Spleen (tissue), 11 donors: ENCODE data around the gene CLDN1. TPM values are rescaled to one million over a fixed set of nuclear protein-coding genes. Genes with fewer than 3 reads are reported as not detected.

Source experiments
- DNase-seq: peaks from one replicate; pipeline ENCODE4 v3.0.0-alpha.2; 2020
- H3K27ac ChIP-seq, 8 donors: fragments of 200-600 bp; sonication (generic) in 7 of 8; 1 replicate in 4 of 8; 2 replicates in 4 of 8; pipeline versions ENCODE4 v1.5.0 to v1.8.0; 2016 to 2021; ENCODE audit warnings: inconsistent platforms in 4 of 8, mild to moderate bottlenecking in 4 of 8, moderate library complexity in 1 of 8
- H3K27me3 ChIP-seq, 7 donors: fragments of 200-600 bp; sonication (generic) in 6 of 7; replicated peaks in 1 of 7; 1 replicate in 4 of 7; 2 replicates in 3 of 7; pipeline versions ENCODE4 v1.5.0 to v1.8.0; 2016 to 2021; ENCODE audit warnings: inconsistent platforms in 3 of 7, mild to moderate bottlenecking in 1 of 7
- H3K36me3 ChIP-seq, 6 donors: fragments of 200-600 bp; sonication (generic) in 5 of 6; 1 replicate in 4 of 6; 2 replicates in 2 of 6; pipeline versions ENCODE4 v1.5.0 to v1.8.0; 2016 to 2021; ENCODE audit warnings: inconsistent platforms in 2 of 6
- H3K4me1 ChIP-seq, 6 donors: fragments of 200-600 bp; sonication (generic) in 5 of 6; 1 replicate in 3 of 6; 2 replicates in 3 of 6; pipeline versions ENCODE4 v1.5.0 to v1.8.0; 2016 to 2021; ENCODE audit warnings: inconsistent platforms in 3 of 6
- H3K4me3 ChIP-seq, 8 donors: fragments of 200-600 bp; sonication (generic) in 7 of 8; 1 replicate in 4 of 8; 2 replicates in 4 of 8; pipeline versions ENCODE4 v1.5.0 to v1.8.0; 2016 to 2021; ENCODE audit warnings: inconsistent platforms in 4 of 8, mild to moderate bottlenecking in 4 of 8, moderate library complexity in 2 of 8
- H3K9me3 ChIP-seq, 8 donors: fragments of 200-600 bp; sonication (generic) in 7 of 8; 1 replicate in 4 of 8; 2 replicates in 4 of 8; pipeline versions ENCODE4 v1.5.0 to v1.8.0; 2016 to 2021; ENCODE audit warnings: inconsistent platforms in 4 of 8
- CTCF ChIP-seq, 11 experiments: fragments of 200-600 bp in 7 of 11; fragments of 450-650 bp in 4 of 11; sonication (generic) in 4 of 11; IDR thresholded peaks in 8 of 11; conservative IDR thresholded peaks in 3 of 11; 1 replicate in 7 of 11; 2 replicates in 4 of 11; pipeline versions ENCODE4 v1.4.0 to v1.8.0; 2016 to 2021; ENCODE audit warnings: antibody characterized with exemption in 11 of 11, inconsistent platforms in 4 of 11, mild to moderate bottlenecking in 1 of 11
- POLR2A ChIP-seq, 3 donors: fragments of 450-650 bp; IDR thresholded peaks; one replicate each; pipeline ENCODE4 v1.5.1; 2017; ENCODE audit warnings: antibody characterized with exemption in 3 of 3, mild to moderate bottlenecking in 1 of 3
- POLR2AphosphoS5 ChIP-seq, 3 donors: sonication (generic); formaldehyde crosslinking; IDR thresholded peaks; one replicate each; pipeline ENCODE4 v1.5.1; 2017; ENCODE audit warnings: antibody characterized with exemption in 3 of 3
- WGBS, 5 donors: extraction: QIAGEN DNeasy Blood & Tissue Kit in 3 of 5; methylation state at CpG; one replicate each; pipeline versions ENCODE4 v1.1.5 to v1.1.7; 2013 to 2018; 5-methylcytosine and 5-hydroxymethylcytosine counted together
- intact Hi-C: fragments of 100-400 bp; cut with DNase I; formaldehyde crosslinking; loops from one replicate; pipeline ENCODE4 v1.15.0; 2023; ENCODE audit warnings: low total_unique reads
- polyA plus RNA-seq, 3 donors: library from polyadenylated mRNA; stranded (reverse); fragments of 200-250 nt; gene quantifications; one replicate each; pipeline ENCODE4 v1.2.1, GENCODE V29; 2013
- total RNA-seq, 7 donors: library from RNA; depleted of rRNA in 3 of 7; stranded (reverse); fragments of >200 nt in 3 of 7; fragmentation: NEBNext Ultra II Directional in 4 of 7; extraction: Animal tissue kit (Norgen Biotek cat#: 25700) in 4 of 7; gene quantifications; one replicate each; pipeline versions ENCODE4 v1.1.0 to v1.2.1, GENCODE V29; 2016 to 2021
- donor health status: healthy with polysubstance abuse.
- donor health status: DM: no; HTN: no; CAD: no; lungs with moderate emphysema.
- donor health status: DM: no; HTN: no; CAD: no.
- donor health status: Bipolar disorder and iron deficiency.
- donor health status: healthy.
- donor health status: DM: no; HTN: no; CAD: no.
- donor health status: DM: yes; HTN: yes; CAD: no.

CLDN1 gene
- total and polyA plus RNA-seq, 10 donors = 0.26 to 3.0 (median 0.91) TPM

- Histone ChIP-seq H3K4me1 (no peaks in the 10 kb centered on the region), H3K36me3 (no peaks in the 10 kb centered on the region), H3K9me3 (peaks cover 0 to 4% (median 0%) of the 10 kb centered on the region in 8 donors), H3K4me3 (no peak overlapping the region), H3K27me3 (no peaks in the 10 kb centered on the region), H3K27ac (no peak overlapping the region)
- intact Hi-C loops = no loop called here
- no peak for DNase-seq
- TF ChIP-seq POLR2AphosphoS5 (IDR thresholded peaks at IDR 0.05) (no peak), CTCF (IDR thresholded peaks at IDR 0.05 in 8 of 11, conservative IDR thresholded peaks at IDR 0.05 in 3 of 11) (no peak), POLR2A (IDR thresholded peaks at IDR 0.05) (no peak)
Observed at GRCh38 chr3:190339130-190339529, 16.9 kb upstream of the CLDN1 start.

DNA sequence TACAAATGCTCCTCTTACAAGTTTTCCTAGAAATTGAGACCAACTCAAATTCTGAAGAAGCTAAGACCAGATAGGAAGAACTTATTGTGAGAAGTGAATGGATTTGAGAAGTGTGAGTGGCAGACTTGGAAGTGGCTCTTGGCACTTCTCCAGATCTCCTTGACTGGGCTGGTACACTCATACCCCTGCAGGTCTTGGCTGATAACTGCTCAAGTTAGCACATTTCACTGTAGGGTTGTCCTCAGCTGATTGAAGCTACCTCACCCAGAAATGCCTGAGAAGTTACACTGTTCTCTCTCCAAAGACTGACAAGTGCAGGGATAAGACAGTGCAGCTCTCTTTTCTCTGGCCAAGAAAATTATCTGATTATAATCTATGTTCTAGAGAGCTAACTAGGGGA lies 16.5 kb upstream of the CLDN1 start:
- no peaks in the 10 kb centered on the region for H3K4me1 ChIP-seq
- no peak overlapping the region for H3K4me3 ChIP-seq
- no peaks in the 10 kb centered on the region for H3K27me3 ChIP-seq
- intact Hi-C loops = no loop called here
- no peak overlapping the region for H3K27ac ChIP-seq
- TF ChIP-seq POLR2A (IDR thresholded peaks at IDR 0.05) = no peak
- no peak for TF ChIP-seq POLR2AphosphoS5 (IDR thresholded peaks at IDR 0.05)
- TF ChIP-seq CTCF (IDR thresholded peaks at IDR 0.05 in 8 of 11, conservative IDR thresholded peaks at IDR 0.05 in 3 of 11) = no peak
- no peak for DNase-seq
- H3K36me3 ChIP-seq = no peaks in the 10 kb centered on the region
- H3K9me3 ChIP-seq = peaks cover 0 to 4% (median 0%) of the 10 kb centered on the region in 8 donors

DNA sequence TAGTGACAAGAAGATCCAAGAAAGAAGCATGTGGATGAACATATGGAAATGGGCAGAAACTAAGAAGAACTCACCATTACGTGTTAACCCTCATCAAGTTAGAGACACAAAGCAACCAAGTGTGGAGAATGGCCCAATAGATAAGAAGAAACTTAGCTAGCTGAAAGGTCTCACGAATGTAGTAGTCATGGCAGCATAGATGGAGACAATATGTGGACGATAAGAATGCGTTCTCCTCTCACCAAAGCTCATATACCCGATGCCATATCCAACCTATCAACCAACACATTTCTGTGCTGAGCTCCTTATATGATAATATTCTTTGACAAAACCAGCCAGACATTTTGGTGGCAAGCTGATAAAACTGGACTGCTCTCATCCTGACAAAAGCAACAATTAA lies 15.1 kb upstream of the CLDN1 start:
- Histone ChIP-seq H3K27ac (no peak overlapping the region), H3K4me3 (no peak overlapping the region), H3K4me1 (no peaks in the 10 kb centered on the region), H3K27me3 (no peaks in the 10 kb centered on the region), H3K36me3 (no peaks in the 10 kb centered on the region), H3K9me3 (peaks cover 0 to 1% (median 0%) of the 10 kb centered on the region in 8 donors)
- no peak for TF ChIP-seq CTCF (IDR thresholded peaks at IDR 0.05 in 8 of 11, conservative IDR thresholded peaks at IDR 0.05 in 3 of 11)
- no peak for TF ChIP-seq POLR2AphosphoS5 (IDR thresholded peaks at IDR 0.05)
- no peak for TF ChIP-seq POLR2A (IDR thresholded peaks at IDR 0.05)
- intact Hi-C loops = no loop called here
- DNase-seq = no peak
- 82 to 95% (median 92%) methylated on average over 5 of the region's 5 CpGs for WGBS, 5 donors

- Histone ChIP-seq H3K36me3 (no peaks in the 10 kb centered on the region), H3K9me3 (no peaks in the 10 kb centered on the region), H3K4me1 (no peaks in the 10 kb centered on the region), H3K27ac (no peak overlapping the region), H3K4me3 (no peak overlapping the region), H3K27me3 (no peaks in the 10 kb centered on the region)
- WGBS, 5 donors = 70 to 88% (median 82%) methylated on average over 3 of the region's 3 CpGs
- intact Hi-C loops = no loop called here
- TF ChIP-seq POLR2AphosphoS5 (IDR thresholded peaks at IDR 0.05) (no peak), POLR2A (IDR thresholded peaks at IDR 0.05) (no peak), CTCF (IDR thresholded peaks at IDR 0.05 in 8 of 11, conservative IDR thresholded peaks at IDR 0.05 in 3 of 11) (no peak)
- DNase-seq = no peak
Observed at GRCh38 chr3:190336516-190337189, 14.4 kb upstream of the CLDN1 start.
